Fibroblast of lung (primary cell): ENCODE data around the gene RREB1.

ENCODE experiments used
- CTCF ChIP-seq, 2 donors: IDR thresholded peaks in 1 of 2; conservative IDR thresholded peaks in 1 of 2; 1 replicate in 1 of 2; 2 replicates in 1 of 2; pipeline ENCODE4 v1.5.1; 2011 to 2012; ENCODE audit warnings: low read length in 2 of 2, control low read depth in 1 of 2, inconsistent platforms in 1 of 2, low read depth in 1 of 2, mild to moderate bottlenecking in 1 of 2
- EZH2 ChIP-seq: IDR thresholded peaks from 2 replicates; pipeline ENCODE4 v1.5.1; 2012; ENCODE audit warnings: low read length, control low read depth, mild to moderate bottlenecking; ENCODE audit errors: missing control alignments

- no peak for TF ChIP-seq CTCF (conservative IDR thresholded peaks at IDR 0.05 in 1 of 2, IDR thresholded peaks at IDR 0.05 in 1 of 2; ENCODE audit: low read depth in 1 of 2, low read length in 2 of 2)
- no peak for TF ChIP-seq EZH2
Observed at GRCh38 chr6:7170117-7170732, 62.5 kb downstream of the RREB1 start.
